ENCODE data around the gene PDXK. TPM values are rescaled to one million over a fixed set of nuclear protein-coding genes. Genes with fewer than 3 reads are reported as not detected.

The PDXK gene
- total and polyA plus RNA-seq, 10 of the 15 experiments (the other 5 are each of a cell fraction or from before 2014, with no cell fraction given), result 3.7 to 141 (median 60.0) TPM

- WGBS (ENCODE audit: insufficient coverage, insufficient replicate concordance, low lambda C conversion rate, missing lambda C conversion rate), result 98% methylated on average over 42 of the region's 42 CpGs
- no peak for FAIRE-seq
- no TSS peak for BruUV-seq (replicated peaks)
Measured at GRCh38 chr21:43801006-43801783, 82.3 kb downstream of the PDXK start.

More at GRCh38 chr21:43801006-43801783, 82.3 kb downstream of the PDXK start:
- Histone ChIP-seq H3K4me3 (no peak overlapping the region), H3K9me3 (replicated peaks; ENCODE audit: control insufficient read depth, insufficient read depth, low read length) (no peaks in the 10 kb centered on the region), H3K4me2 (ENCODE audit: control insufficient read depth, insufficient read depth) (no peak overlapping the region), H3K79me2 (ENCODE audit: control insufficient read depth, insufficient read depth, low read length) (peaks cover 2% of the 10 kb centered on the region), H3K27me3 (replicated peaks in 1 of 2; ENCODE audit: control insufficient read depth in 2 of 2, insufficient read depth in 2 of 2, low read length in 1 of 2) (no peaks in the 10 kb centered on the region), H3K36me3 (ENCODE audit: control insufficient read depth in 2 of 2, insufficient read depth in 2 of 2, low read length in 1 of 2) (peaks cover 25 to 64% of the 10 kb centered on the region in 2 experiments), H3K27ac (ENCODE audit: control insufficient read depth, insufficient read depth) (no peak overlapping the region), H4K20me1 (ENCODE audit: control insufficient read depth, insufficient read depth) (no peaks in the 10 kb centered on the region), H2AFZ (ENCODE audit: control insufficient read depth, low read depth, low read length) (no peak overlapping the region), H3K4me1 (ENCODE audit: control insufficient read depth, insufficient read depth, low read length) (peaks cover 21% of the 10 kb centered on the region), H3K9ac (ENCODE audit: control insufficient read depth, insufficient read depth, low read length) (no peak overlapping the region)
- ChIA-PET CTCF (interaction anchor here (1.0 kb wide), 1 partner anchor 11 kb away, joined by 4 read pairs; no protein-coding TSS in a partner anchor), POLR2A (no interaction called here), RAD21 (ENCODE audit: unreplicated experiment) (no interaction called here), SMC1A (ENCODE audit: uncharacterized antibody, unreplicated experiment) (no interaction called here)
- 0 out of 2 replicates have a peak, but pooled peaks have one; percentile 22 for TF ChIP-seq MLLT1 (IDR thresholded peaks at IDR 0.05)
- TF ChIP-seq NR2F1 (conservative IDR thresholded peaks at IDR 0.05), result no peak
- ATAC-seq (no peak), DNase-seq (ENCODE audit: low read depth, low spot score) (no peak)
- in situ Hi-C loops (cut with MboI) (no loop called here), intact Hi-C loops (cut with micrococcal nuclease; ENCODE audit: unreplicated experiment) (no loop called here)

Data from GM12878 (cell line).